Activated T-cell treated with anti-CD3 and anti-CD28 coated beads for 4 hours (primary cell): ENCODE results near the gene PLIN5.

Experiments used
- DNase-seq: peaks from one replicate; pipeline ENCODE4 v3.0.0-alpha.2; 2020

Gene PLIN5

GRCh38 chr19:4519521-4520277 is 15.3 kb downstream of the PLIN5 start:
- no peak for DNase-seq

- DNase-seq = no peak
These were observed 15.9 kb downstream of the PLIN5 start for GRCh38 chr19:4519172-4519496.

- DNase-seq = no peak
These were observed 16.5 kb downstream of the PLIN5 start, which contains the start of gene PLIN4 for GRCh38 chr19:4518345-4519171. Gene PLIN4, minus strand, starts transcription at chr19:4518486. Its CDS starts 214 bp downstream, at chr19:4518272.

- no peak for DNase-seq
These were observed 17.5 kb downstream of the PLIN5 start for GRCh38 chr19:4517451-4518057.

- DNase-seq = no peak
These were observed 18.1 kb downstream of the PLIN5 start for GRCh38 chr19:4516939-4517300.

GRCh38 chr19:4516199-4516938 is 18.7 kb downstream of the PLIN5 start:
- no peak for DNase-seq

- no peak for DNase-seq
These were observed 19.3 kb downstream of the PLIN5 start for GRCh38 chr19:4515732-4516131.

- DNase-seq = no peak
These were observed 21.8 kb downstream of the PLIN5 start for GRCh38 chr19:4513248-4513647.

GRCh38 chr19:4512070-4512469 is 23.0 kb downstream of the PLIN5 start:
- DNase-seq = no peak

GRCh38 chr19:4511300-4512054 is 23.5 kb downstream of the PLIN5 start:
- DNase-seq = no peak

GRCh38 chr19:4510435-4511255 is 24.4 kb downstream of the PLIN5 start:
- no peak for DNase-seq

- DNase-seq = no peak
These were observed 26.3 kb downstream of the PLIN5 start for GRCh38 chr19:4508698-4509097.

- DNase-seq = no peak
These were observed 27.2 kb downstream of the PLIN5 start for GRCh38 chr19:4507804-4508203.

GRCh38 chr19:4507150-4507452 is 27.9 kb downstream of the PLIN5 start:
- no peak for DNase-seq

- no peak for DNase-seq
These were observed 28.4 kb downstream of the PLIN5 start for GRCh38 chr19:4506449-4507149.

- DNase-seq = no peak
These were observed 29.2 kb downstream of the PLIN5 start for GRCh38 chr19:4505570-4506448.

GRCh38 chr19:4504891-4505569 is 30.0 kb downstream of the PLIN5 start:
- no peak for DNase-seq

GRCh38 chr19:4504297-4504701 is 30.7 kb downstream of the PLIN5 start:
- DNase-seq = no peak

GRCh38 chr19:4503825-4504170 is 31.2 kb downstream of the PLIN5 start:
- no peak for DNase-seq
